HG02642 (cell line): ENCODE results near the gene FAM53A.

Source experiments
- ATAC-seq: cut with Tn5 transposase; IDR thresholded peaks from one replicate; pipeline ENCODE4 v1.9.1; 2021; ENCODE audit warnings: mild to moderate bottlenecking; ENCODE audit not compliant: unreplicated experiment, poor library complexity

FAM53A gene

DNA sequence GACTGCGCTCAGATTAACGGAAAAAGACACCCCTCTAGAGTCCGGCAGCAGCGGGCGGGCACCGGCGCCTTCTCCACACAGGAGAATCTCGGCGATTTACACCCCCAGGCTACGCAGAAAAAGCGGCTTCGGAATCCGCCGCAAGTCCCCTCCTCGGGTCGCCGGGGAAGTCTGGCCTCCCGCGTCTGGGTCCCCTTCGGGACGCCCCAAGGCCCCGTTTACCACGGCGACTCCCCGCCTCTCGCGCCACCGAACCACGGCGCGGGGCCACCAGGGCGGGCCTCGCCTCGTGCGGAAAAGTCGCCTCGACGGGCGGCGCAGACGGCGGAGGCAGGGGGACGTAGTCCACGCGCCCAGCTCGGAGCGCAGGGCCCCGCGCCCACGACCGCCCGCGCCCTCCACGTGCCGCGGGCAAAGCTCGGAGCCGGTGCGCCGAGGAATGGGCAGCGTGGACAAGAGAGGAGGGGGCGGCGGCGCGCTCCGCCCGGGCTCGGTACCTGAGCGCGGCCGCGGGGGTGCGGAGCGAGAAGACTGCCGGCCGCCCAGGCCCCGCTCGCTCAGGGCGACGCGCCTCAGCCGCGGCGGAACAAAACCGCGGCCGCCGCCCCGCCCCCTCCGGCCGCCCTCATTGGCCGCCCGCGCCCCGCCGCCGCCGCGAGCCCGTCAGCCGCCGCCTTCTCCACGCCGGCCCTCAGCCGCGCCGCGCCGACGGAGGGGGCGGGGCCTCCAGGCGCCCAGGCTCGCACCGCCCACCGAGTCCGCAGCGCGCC, at the start of gene FAM53A:
FAM53A (minus strand) TSS at position 578 of the 770 bp plus-strand sequence. CDS start 15,572 bp downstream, outside the sequence.
- peak; percentile 90 for ATAC-seq

GRCh38 chr4:1732911-1733310, 48.8 kb upstream of the FAM53A start:
- no peak for ATAC-seq

GRCh38 chr4:1731180-1731579, 47.1 kb upstream of the FAM53A start:
- no peak for ATAC-seq

- no peak for ATAC-seq
Observed at GRCh38 chr4:1730532-1731135, 46.5 kb upstream of the FAM53A start.

- ATAC-seq: no peak
Observed at GRCh38 chr4:1728061-1728980, 44.2 kb upstream of the FAM53A start.

DNA sequence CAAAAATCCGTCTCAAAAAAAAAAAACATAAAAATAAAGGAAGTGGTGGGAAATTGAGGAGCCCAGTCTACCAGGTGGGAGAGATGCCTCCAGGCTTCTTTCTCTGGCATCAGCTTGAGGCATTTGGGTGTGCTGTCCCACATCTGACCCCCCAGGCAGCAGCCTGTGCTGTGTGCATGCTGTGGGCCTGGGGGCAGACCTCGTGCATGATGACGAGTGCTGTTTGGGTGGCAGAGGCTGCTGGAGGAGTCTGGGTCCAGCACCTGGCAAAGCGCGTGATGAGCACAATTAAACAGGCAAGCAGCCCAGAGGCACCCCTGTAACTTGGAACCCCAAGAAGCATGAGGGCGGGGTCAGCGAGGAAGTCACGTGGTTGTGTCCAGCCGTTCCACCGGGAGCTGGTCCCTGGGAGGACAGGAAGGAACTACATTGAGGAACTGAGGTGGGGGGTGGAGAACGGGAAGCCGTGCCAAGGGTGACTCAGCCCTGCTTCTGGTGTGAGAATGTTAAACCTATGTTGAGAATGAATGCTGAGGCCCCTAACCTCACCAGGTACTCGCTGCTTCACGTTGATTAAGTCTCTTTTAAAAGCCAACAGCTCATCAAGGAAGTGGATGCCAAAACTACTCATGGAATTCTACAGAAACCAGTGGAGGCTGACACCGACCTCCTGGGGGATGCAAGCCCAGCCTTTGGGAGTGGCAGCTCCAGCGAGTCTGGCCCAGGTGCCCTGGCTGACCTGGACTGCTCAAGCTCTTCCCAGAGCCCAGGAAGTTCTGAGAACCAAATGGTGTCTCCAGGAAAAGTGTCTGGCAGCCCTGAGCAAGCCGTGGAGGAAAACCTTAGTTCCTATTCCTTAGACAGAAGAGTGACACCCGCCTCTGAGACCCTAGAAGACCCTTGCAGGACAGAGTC, 43.3 kb upstream of the FAM53A start:
- no peak for ATAC-seq

DNA sequence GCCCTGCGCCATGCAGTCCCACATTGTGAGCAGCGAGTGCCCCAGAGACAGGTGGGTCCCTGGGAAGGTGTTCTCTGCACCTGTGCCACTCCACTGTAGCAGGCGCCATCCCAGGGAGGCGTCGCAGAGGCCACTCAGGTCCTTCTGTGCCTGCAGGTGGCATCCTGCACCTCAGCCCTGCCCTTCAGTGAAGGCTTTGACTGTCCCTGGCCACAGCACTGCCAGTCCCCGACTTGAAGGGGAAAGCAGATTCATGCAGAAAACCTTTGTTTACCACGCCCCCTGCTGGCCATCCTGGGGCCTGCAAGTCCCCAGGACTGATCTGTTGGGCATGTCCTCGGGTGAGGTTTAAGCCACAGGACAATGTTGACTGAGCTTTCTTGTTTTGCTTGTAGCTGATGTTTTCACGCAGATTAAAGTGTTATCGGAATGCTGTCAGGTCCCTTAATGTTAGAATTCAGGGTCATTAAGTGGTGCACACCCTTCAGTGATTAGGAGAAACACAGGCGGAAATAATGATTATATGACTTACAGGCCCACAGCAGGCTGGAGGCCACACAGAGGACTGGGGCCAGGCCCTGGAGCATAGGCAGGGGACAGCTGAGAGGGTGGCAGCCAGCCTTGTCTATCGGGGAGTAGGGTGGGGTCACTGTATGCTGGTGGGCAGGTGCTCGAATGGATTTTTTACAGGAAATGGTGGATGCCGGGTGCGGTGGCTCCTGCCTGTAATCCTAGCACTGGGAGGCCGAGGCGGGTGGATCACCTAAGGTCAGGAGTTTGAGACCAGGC, 42.2 kb upstream of the FAM53A start:
- no peak for ATAC-seq

DNA sequence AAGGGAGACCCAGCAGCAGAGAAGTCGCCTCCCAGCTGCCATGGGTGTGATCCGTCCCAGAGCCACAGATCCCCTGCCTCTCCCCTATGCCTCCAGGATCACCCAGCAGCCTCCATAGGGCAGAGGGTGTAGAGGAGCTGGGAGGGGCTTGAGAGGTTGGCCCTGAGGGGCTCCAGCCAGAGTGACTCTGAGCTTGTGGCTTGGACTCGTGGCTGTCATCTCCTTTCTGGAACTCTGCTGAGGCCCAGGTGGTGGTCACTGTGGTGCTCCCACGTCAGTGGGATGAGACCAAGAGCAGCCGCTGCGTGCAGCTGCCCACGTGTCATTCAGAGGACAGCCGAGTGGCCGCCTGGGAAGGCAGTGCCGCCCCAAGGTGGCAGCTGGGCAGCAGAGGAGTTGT, 41.4 kb upstream of the FAM53A start:
- no peak for ATAC-seq

- no peak for ATAC-seq
Observed at GRCh38 chr4:1723131-1723801, 39.2 kb upstream of the FAM53A start.

DNA sequence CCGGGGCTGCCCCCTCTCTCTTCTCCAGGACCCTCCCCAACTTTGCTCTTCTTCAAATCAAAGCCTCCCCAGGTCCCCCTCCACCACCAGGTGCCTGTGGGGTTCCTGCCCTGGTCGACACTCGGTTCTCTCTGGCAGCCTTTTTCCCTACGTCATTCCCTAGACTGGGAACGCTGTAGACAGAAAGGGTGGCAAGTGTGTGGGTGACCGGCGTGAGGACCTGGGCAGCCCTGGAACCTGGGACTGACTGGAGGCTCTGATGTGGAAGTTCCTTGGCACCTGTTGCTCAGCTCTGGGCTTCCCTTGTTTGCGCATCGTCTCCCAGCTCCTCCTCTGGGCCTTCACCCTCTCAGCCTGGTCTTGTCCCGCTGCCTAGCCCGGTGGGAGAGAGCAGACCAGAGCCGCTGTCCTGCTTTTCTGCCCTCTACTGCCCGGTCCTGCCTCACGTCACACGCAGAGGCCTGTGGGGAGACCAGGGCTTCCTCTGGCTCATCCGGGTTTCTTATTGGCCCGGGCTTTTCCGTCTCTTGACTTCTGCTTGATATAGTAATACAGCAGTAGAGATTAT, 38.5 kb upstream of the FAM53A start:
- no peak for ATAC-seq

GRCh38 chr4:1721666-1722550, 37.8 kb upstream of the FAM53A start:
- no peak for ATAC-seq

DNA sequence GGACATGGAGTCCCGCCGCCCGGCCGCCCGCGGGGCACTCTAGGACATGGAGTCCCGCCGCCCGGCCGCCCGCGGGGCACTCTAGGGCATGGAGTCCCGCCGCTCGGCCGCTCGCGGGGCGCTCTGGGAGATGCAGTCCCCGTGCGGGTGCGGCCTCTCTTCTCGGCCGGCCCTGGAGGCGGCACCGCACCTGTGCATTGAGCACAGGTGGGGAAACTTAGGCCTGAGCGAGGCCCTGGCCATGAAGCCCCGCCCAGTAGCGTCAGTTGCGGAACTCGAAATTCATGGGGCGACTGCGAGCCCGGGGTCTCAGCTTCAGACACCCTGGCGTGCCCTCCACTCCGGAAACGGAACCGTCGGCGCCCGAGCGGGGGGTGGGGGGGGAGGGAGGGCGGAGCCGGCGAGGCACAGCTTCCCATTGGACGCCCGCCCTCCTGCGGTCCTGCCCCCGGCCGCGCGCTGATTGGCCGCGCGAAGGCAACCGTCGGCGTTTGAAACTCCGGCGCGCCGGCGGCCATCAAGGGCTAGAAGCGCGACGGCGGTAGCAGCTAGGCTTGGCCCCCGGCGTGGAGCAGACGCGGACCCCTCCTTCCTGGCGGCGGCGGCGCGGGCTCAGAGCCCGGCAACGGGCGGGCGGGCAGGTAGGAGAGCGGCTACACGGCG, 37.0 kb upstream of the FAM53A start, which contains the start of the genes TACC3 and TMEM129:
TACC3 (plus strand) TSS at position 519 of the 663 bp plus-strand sequence. CDS start 1,901 bp downstream, outside the sequence.
TMEM129 (minus strand) TSS at position 321 of the 663 bp plus-strand sequence. CDS start 486 bp downstream, outside the sequence.
- peak; percentile 75 for ATAC-seq

DNA sequence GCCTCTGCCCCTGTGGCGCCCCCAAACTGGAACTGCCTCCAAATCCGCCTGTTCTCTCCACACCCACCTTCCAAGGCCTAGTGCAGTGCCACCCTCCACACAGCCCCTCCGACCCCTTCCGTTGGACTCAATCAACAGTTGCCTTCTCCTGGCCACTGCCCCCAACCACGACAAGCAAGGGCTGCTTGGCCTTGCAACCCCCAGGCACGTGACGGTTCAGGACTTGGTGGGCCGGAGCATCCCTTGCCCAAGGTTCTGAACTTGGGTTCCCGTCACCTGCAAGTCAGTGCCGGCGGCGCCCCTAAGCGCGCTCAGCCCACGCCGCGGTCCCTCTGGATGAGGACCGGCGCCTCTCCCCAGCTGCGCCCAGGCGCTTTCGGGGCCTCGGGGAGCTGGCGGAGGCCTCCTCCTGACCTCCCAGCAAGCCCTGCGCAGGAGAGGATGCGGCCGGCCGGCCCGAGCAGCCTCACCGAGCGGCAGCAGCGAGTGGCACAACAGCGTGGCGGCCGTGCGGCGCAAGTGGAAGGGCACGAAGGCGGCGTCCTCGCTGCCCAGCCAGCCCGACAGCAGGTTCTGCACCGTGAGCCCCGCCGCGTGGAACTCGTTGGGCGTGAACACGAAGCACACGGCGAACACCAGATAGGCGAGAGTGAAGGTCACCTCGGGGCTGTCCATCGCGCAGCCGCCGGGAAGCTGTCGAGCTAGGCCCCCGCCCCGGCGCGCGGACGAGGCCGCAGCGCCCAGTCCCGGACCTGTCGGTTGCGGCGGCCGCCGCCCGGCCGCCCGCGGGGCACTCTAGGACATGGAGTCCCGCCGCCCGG, 36.3 kb upstream of the FAM53A start:
- peak; percentile 16 for ATAC-seq

DNA sequence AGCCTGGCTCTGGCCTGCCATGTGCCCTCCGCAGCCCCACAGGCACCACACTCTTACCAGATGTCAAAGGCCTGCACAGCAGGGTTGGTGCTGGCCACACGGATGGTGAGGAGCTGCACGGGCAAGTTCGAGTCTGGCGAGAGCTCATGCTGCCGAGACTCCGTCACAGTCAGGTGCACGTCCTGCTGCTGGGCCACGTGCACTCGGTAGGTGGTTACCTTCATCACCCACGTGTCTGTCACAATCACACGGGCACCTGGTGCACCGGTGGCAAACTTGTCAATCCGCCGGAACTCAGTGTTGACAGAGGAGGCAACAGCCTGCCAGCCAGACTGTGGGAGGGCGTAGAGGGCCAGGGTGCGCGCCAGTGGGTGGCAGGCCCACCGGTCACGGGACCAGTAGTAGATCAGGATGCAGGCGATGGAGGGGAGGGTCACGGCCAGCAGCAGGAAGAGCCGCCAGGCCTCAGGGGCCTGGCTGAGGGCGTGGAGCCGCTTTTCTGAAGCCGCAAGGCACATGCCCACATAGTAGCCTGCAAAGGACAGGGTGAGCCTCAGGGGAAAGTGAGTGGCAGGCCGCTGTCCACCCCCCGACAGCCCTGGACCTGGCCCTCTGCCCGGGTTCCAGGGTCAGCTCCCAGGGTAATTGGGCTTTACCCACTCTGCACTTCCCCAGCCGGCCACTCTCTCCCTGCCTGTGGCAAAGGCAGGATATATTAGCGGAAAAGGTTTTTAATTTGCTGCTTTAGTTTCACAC, 34.2 kb upstream of the FAM53A start:
- no peak for ATAC-seq
